OCI-LY7 (cell line): ENCODE data around the gene NCOR2. TPM values are rescaled to one million over a fixed set of nuclear protein-coding genes. Genes with fewer than 3 reads are reported as not detected.

Source experiments
- BruUV-seq: library from RNA; stranded (reverse); fragments of 400-500 nt; replicated peaks from 2 replicates; lab custom pipeline; 2021; lab: Mats Ljungman, UMichigan
- CTCF ChIA-PET: fragments of 300-600 bp; sonication (Branson Sonifier 250); formaldehyde crosslinking; loops from one replicate; lab custom pipeline; 2022; ENCODE audit warnings: antibody characterized with exemption; ENCODE audit not compliant: unreplicated experiment; lab: Charles Lee
- POLR2A ChIA-PET: fragments of 300-600 bp; sonication (Branson Sonifier 250); formaldehyde crosslinking; loops from one replicate; lab custom pipeline; 2022; ENCODE audit warnings: antibody characterized with exemption; lab: Charles Lee
- DNase-seq: peaks from one replicate; pipeline ENCODE4 v3.0.0-alpha.2; 2015; ENCODE audit warnings: low spot score
- H2AFZ ChIP-seq: fragments of 200-600 bp; sonication (generic), shearing (Covaris generic); 2 replicates; pipeline ENCODE4 v1.6.1; 2014; ENCODE audit warnings: mild to moderate bottlenecking, antibody characterized with exemption, low read length, moderate library complexity
- H3K27ac ChIP-seq: fragments of 200-600 bp; sonication (generic); 2 replicates; pipeline ENCODE4 v1.5.1; 2014; ENCODE audit warnings: mixed run types, low read depth, mild to moderate bottlenecking, moderate library complexity, low read length, inconsistent platforms; ENCODE audit not compliant: poor library complexity, severe bottlenecking
- H3K36me3 ChIP-seq: fragments of 200-600 bp; sonication (generic); 2 replicates; pipeline ENCODE4 v1.6.1; 2014; ENCODE audit warnings: mild to moderate bottlenecking, antibody characterized with exemption, low read length, moderate library complexity, mixed read lengths; ENCODE audit not compliant: insufficient read depth
- H3K4me1 ChIP-seq: fragments of 200-600 bp; sonication (generic); 2 replicates; pipeline ENCODE4 v1.5.1; 2014; ENCODE audit warnings: mild to moderate bottlenecking, low read length; ENCODE audit not compliant: insufficient read depth, poor library complexity, severe bottlenecking
- H3K4me2 ChIP-seq: fragments of 200-600 bp; sonication (generic); 2 replicates; pipeline ENCODE4 v1.6.1; 2014; ENCODE audit warnings: mild to moderate bottlenecking, low read length
- H3K4me3 ChIP-seq: fragments of 200-600 bp; sonication (generic); 2 replicates; pipeline ENCODE4 v1.5.1; 2014; ENCODE audit warnings: mild to moderate bottlenecking, low read depth, low read length; ENCODE audit not compliant: poor library complexity, severe bottlenecking
- H3K79me2 ChIP-seq: fragments of 200-600 bp; sonication (generic); 2 replicates; pipeline ENCODE4 v1.6.1; 2016; ENCODE audit warnings: low read depth, mild to moderate bottlenecking, low read length, moderate library complexity, mixed read lengths; ENCODE audit not compliant: insufficient read depth
- H3K9me2 ChIP-seq: fragments of 200-600 bp; sonication (generic); 2 replicates; pipeline ENCODE4 v1.6.1; 2016; ENCODE audit warnings: mild to moderate bottlenecking, low read length, mixed read lengths; ENCODE audit not compliant: insufficient read depth
- H3K9me3 ChIP-seq: fragments of 200-600 bp; sonication (generic); 2 replicates; pipeline ENCODE4 v1.6.1; 2014; ENCODE audit warnings: mild to moderate bottlenecking, mixed run types, low read length, mixed read lengths
- H4K20me1 ChIP-seq: fragments of 200-600 bp; sonication (generic); 2 replicates; pipeline ENCODE4 v1.6.1; 2014; ENCODE audit warnings: mild to moderate bottlenecking, antibody characterized with exemption, low read length, moderate library complexity, mixed read lengths; ENCODE audit not compliant: insufficient read depth
- CTCF ChIP-seq: fragments of 200-600 bp; sonication (generic); conservative IDR thresholded peaks from 2 replicates; pipeline ENCODE4 v1.5.1; 2014; ENCODE audit warnings: mild to moderate bottlenecking, antibody characterized with exemption, low read length, moderate library complexity, mixed read lengths
- EZH2phosphoT487 ChIP-seq: fragments of 200-600 bp; sonication (generic); IDR thresholded peaks from 2 replicates; pipeline ENCODE4 v1.6.1; 2018; ENCODE audit warnings: low read depth, borderline replicate concordance, mild to moderate bottlenecking, mixed run types, antibody characterized with exemption, low read length, moderate library complexity, mixed read lengths
- intact Hi-C: fragments of 100-400 bp; cut with micrococcal nuclease; formaldehyde crosslinking; loops from one replicate; pipeline ENCODE4 v1.10.0; 2022; ENCODE audit not compliant: unreplicated experiment
- total RNA-seq, 2 experiments: library from RNA; depleted of rRNA in 1 of 2; stranded (reverse); fragments of >200 nt in 1 of 2; shearing (Covaris generic) in 1 of 2; gene quantifications; 2 replicates each; pipeline ENCODE4 v1.2.3, GENCODE V29; 2014 to 2022

The NCOR2 gene
- total RNA-seq, 2 experiments from 2014 or later = 22.7 to 159 TPM

GRCh38 chr12:124531281-124531745 is 36.1 kb downstream of the NCOR2 start:
- H3K4me2 ChIP-seq = no peak overlapping the region
- no peaks in the 10 kb centered on the region for H3K79me2 ChIP-seq
- H3K4me3 ChIP-seq = no peak overlapping the region
- H3K27ac ChIP-seq = no peak overlapping the region
- no peaks in the 10 kb centered on the region for H3K9me3 ChIP-seq
- DNase-seq = no peak
- no peaks in the 10 kb centered on the region; the same call in 1 of the 2 replicates for H4K20me1 ChIP-seq
- no TSS peak for BruUV-seq
- POLR2A ChIA-PET = no interaction called here
- no peaks in the 10 kb centered on the region for H3K9me2 ChIP-seq
- H3K36me3 ChIP-seq = no peaks in the 10 kb centered on the region
- no peak overlapping the region for H2AFZ ChIP-seq
- CTCF ChIA-PET = no interaction called here
- H3K4me1 ChIP-seq = peaks cover 3% of the 10 kb centered on the region
- intact Hi-C loops = no loop called here
- TF ChIP-seq CTCF (no peak), EZH2phosphoT487 (no peak)

GRCh38 chr12:124530637-124531263 is 36.7 kb downstream of the NCOR2 start:
- ChIA-PET CTCF (no interaction called here), POLR2A (no interaction called here)
- no peaks in the 10 kb centered on the region for H3K9me3 ChIP-seq
- no peak overlapping the region for H3K27ac ChIP-seq
- H3K4me3 ChIP-seq = no peak overlapping the region
- no peaks in the 10 kb centered on the region for H3K79me2 ChIP-seq
- no peaks in the 10 kb centered on the region for H3K9me2 ChIP-seq
- H3K4me1 ChIP-seq = peaks cover 3% of the 10 kb centered on the region
- no peaks in the 10 kb centered on the region for H3K36me3 ChIP-seq
- intact Hi-C loops = no loop called here
- BruUV-seq = no TSS peak
- H2AFZ ChIP-seq = no peak overlapping the region
- H4K20me1 ChIP-seq = no peaks in the 10 kb centered on the region; the same call in 1 of the 2 replicates
- TF ChIP-seq EZH2phosphoT487 = no peak
- no peak for TF ChIP-seq CTCF
- DNase-seq = no peak
- no peak overlapping the region for H3K4me2 ChIP-seq

- no peak for TF ChIP-seq EZH2phosphoT487
- no peak for TF ChIP-seq CTCF
- H3K36me3 ChIP-seq = no peaks in the 10 kb centered on the region
- no peak for DNase-seq
- no peaks in the 10 kb centered on the region for H3K79me2 ChIP-seq
- no peak overlapping the region for H3K4me2 ChIP-seq
- BruUV-seq = no TSS peak
- intact Hi-C loops = no loop called here
- ChIA-PET CTCF (interaction anchor here (0.9 kb wide), 1 partner anchor 12 kb away, joined by 3 read pairs; no protein-coding TSS in a partner anchor), POLR2A (interaction anchor here (0.6 to 0.7 kb wide), 3 partner anchors 11 to 1414 kb away, joined by 3 to 7 read pairs (median 5); no protein-coding TSS in a partner anchor)
- no peak overlapping the region for H3K4me3 ChIP-seq
- H3K4me1 ChIP-seq = peaks cover 3% of the 10 kb centered on the region
- no peak overlapping the region for H3K27ac ChIP-seq
- H4K20me1 ChIP-seq = no peaks in the 10 kb centered on the region; the same call in 1 of the 2 replicates
- no peaks in the 10 kb centered on the region for H3K9me2 ChIP-seq
- H2AFZ ChIP-seq = no peak overlapping the region
- H3K9me3 ChIP-seq = no peaks in the 10 kb centered on the region
Observed at GRCh38 chr12:124529565-124530276, 37.7 kb downstream of the NCOR2 start.
